Dermis blood vessel endothelial cell (primary cell): ENCODE results near the gene PCDHGB3. TPM values are rescaled to one million over a fixed set of nuclear protein-coding genes. Genes with fewer than 3 reads are reported as not detected.
"Not testable (repeated sequence)": the region's sequence is repeated elsewhere in the genome, so short reads cannot be mapped to it uniquely, and the experiment has no call there.

Source experiments
- DNase-seq: peaks from one replicate; pipeline ENCODE4 v3.0.0; 2010
- total RNA-seq: library from RNA; depleted of rRNA; stranded (reverse); fragments of >200 nt; gene quantifications from 2 replicates; pipeline ENCODE4 v1.2.3, GENCODE V29; 2014

Gene PCDHGB3
- 3.6 and 3.7 TPM in 2 replicates for total RNA-seq

- DNase-seq: peak; percentile 72
Measured at GRCh38 chr5:141369994-141370848, at the start of gene PCDHGB3. TSS of gene PCDHGB3 (plus strand) at chr5:141370242. CDS start at chr5:141370395, 153 bp downstream.

GRCh38 chr5:141322261-141322660 lies 47.8 kb upstream of the PCDHGB3 start:
- no peak for DNase-seq

- DNase-seq: peak; percentile 86
Measured at GRCh38 chr5:141326088-141326854, 43.8 kb upstream of the PCDHGB3 start.

GRCh38 chr5:141328231-141328630 lies 41.8 kb upstream of the PCDHGB3 start:
- no peak for DNase-seq

- DNase-seq: peak; percentile 75
Measured at GRCh38 chr5:141330299-141331080, 39.6 kb upstream of the PCDHGB3 start, which contains the start of gene PCDHGA1. TSS of gene PCDHGA1 (plus strand) at chr5:141330514.

DNA sequence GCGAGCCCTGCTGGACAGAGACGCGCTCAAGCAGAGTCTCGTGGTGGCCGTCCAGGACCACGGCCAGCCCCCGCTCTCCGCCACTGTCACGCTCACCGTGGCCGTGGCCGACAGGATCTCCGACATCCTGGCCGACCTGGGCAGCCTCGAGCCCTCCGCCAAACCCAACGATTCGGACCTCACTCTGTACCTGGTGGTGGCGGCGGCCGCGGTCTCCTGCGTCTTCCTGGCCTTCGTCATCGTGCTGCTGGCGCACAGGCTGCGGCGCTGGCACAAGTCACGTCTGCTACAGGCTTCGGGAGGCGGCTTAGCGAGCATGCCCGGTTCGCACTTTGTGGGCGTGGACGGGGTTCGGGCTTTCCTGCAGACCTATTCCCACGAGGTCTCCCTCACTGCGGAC lies 37.5 kb upstream of the PCDHGB3 start:
- DNase-seq: not testable (repeated sequence)

- DNase-seq: peak; percentile 72
Measured at GRCh38 chr5:141338538-141339306, 31.3 kb upstream of the PCDHGB3 start, which contains the start of gene PCDHGA2. TSS of gene PCDHGA2 (plus strand) at chr5:141338760.

- not testable (repeated sequence) for DNase-seq
Measured at GRCh38 chr5:141340781-141341354, 29.2 kb upstream of the PCDHGB3 start.

- no peak for DNase-seq
Measured at GRCh38 chr5:141342773-141343172, 27.3 kb upstream of the PCDHGB3 start.

GRCh38 chr5:141343242-141343952 lies 26.6 kb upstream of the PCDHGB3 start, which contains the start of gene PCDHGA3:
TSS of gene PCDHGA3 (plus strand) at chr5:141343829. CDS start at chr5:141344034, 205 bp downstream.
- DNase-seq: peak; percentile 78

DNA sequence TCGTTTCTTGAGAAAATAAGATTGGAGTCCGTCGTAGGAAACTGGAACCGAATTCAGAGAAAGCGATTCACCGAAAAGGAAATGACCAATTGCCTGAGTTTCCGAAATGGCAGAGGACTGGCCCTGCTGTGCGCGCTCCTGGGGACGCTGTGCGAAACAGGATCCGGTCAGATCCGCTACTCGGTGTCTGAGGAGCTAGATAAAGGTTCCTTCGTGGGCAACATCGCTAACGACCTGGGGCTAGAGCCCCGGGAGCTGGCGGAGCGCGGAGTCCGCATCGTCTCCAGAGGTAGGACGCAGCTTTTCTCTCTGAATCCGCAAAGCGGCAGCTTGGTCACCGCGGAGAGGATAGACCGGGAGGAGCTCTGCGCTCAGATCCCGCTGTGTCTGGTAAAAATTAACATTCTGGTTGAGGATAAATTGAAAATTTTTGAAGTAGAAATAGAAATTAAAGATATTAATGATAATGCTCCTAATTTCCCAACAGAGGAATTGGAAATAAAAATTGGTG lies 26.0 kb upstream of the PCDHGB3 start:
- DNase-seq: no peak

DNA sequence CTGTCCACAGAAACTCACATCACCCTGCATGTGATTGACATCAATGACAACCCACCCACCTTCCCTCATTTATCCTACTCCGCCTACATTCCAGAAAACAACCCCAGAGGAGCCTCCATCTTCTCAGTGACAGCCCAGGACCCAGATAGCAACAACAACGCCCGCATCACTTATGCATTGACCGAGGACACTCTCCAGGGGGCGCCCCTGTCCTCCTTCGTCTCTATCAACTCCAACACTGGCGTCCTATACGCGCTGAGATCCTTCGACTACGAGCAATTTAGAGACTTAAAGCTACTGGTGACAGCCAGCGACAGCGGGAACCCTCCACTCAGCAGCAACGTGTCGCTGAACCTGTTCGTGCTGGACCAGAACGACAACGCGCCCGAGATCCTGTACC lies 24.7 kb upstream of the PCDHGB3 start:
- no peak for DNase-seq

DNA sequence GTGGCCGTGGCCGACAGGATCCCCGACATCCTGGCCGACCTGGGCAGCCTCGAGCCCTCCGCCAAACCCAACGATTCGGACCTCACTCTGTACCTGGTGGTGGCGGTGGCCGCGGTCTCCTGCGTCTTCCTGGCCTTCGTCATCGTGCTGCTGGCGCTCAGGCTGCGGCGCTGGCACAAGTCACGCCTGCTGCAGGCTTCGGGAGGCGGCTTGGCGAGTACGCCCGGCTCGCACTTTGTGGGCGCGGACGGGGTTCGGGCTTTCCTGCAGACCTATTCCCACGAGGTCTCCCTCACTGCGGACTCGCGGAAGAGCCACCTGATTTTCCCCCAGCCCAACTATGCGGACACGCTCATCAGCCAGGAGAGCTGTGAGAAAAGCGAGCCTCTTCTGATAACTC lies 24.0 kb upstream of the PCDHGB3 start:
- DNase-seq: not testable (repeated sequence)

DNA sequence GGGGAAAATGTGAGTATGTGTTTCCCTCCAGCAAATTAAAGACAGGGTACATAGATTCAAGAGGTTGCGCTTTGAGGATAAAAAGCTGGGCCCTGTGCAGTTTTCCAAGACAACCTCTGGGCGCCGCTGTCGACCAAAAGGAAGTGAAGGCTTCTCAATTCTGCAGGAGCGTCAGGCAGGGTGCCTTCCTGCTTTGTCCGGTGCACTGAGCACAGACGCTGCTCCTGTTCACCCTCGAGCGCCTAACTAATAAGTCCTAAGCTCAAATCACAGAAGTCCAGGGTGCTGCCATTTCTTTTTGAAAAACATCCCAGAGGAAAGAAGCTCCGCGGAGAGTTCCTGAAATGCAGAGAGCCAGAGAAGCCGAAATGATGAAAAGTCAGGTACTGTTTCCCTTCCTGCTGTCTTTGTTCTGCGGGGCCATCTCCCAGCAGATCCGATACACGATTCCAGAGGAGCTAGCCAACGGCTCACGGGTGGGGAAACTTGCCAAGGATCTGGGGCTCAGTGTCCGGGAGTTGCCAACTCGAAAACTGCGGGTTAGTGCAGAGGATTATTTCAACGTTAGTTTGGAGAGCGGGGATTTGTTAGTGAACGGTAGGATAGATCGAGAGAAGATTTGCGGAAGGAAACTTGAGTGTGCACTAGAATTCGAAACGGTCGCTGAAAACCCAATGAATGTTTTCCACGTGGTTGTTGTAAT lies 20.0 kb upstream of the PCDHGB3 start, which contains the start of gene PCDHGB1:
PCDHGB1 (plus strand) TSS at position 183 of the 703 bp plus-strand sequence; CDS start at position 345, 162 bp downstream.
- DNase-seq: peak; percentile 62

DNA sequence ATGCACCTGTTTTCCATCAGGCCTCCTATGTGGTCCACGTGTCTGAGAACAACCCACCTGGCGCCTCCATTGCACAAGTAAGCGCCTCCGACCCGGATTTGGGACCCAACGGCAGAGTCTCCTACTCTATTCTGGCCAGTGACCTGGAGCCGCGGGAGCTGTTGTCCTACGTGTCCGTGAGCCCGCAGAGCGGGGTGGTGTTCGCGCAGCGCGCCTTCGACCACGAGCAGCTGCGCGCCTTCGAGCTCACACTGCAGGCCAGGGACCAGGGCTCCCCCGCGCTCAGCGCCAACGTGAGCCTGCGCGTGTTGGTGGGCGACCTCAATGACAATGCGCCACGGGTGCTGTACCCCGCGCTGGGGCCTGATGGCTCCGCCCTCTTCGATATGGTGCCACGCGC lies 18.5 kb upstream of the PCDHGB3 start:
- DNase-seq: no peak

GRCh38 chr5:141354900-141355469 lies 15.1 kb upstream of the PCDHGB3 start, which contains the start of gene PCDHGA4:
TSS of gene PCDHGA4 (plus strand) at chr5:141355021. CDS start at chr5:141355108, 87 bp downstream.
- peak; percentile 51 for DNase-seq

DNA sequence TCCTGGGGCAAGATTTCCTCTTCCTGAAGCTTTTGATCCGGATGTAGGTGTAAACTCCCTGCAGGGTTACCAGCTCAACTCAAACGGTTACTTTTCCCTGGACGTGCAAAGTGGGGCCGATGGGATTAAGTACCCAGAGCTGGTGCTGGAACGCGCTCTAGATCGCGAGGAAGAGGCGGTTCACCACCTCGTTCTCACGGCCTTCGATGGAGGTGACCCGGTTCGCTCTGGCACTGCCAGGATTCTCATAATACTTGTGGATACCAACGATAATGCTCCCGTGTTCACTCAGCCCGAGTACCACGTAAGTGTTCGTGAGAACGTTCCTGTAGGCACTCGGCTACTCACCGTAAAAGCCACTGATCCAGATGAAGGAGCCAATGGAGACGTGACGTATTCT lies 14.4 kb upstream of the PCDHGB3 start:
- DNase-seq: no peak

GRCh38 chr5:141356133-141356532 lies 13.9 kb upstream of the PCDHGB3 start:
- DNase-seq: no peak

DNA sequence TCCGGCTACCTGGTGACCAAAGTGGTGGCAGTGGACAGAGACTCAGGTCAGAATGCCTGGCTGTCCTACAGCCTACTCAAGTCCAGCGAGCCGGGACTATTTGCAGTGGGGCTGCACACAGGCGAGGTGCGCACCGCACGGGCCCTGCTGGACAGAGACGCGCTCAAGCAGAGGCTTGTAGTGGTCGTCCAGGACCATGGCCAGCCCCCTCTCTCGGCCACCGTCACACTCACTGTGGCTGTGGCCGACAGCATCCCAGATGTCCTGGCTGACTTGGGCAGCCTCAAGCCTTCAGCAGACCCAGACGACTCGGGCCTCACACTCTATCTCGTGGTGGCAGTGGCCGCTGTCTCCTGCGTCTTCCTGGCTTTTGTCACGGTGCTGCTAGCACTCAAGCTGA lies 13.1 kb upstream of the PCDHGB3 start:
- no peak for DNase-seq
